GM19099 (cell line): Measurements from ENCODE around the gene SV2C.

Source experiments
- POLR2A ChIP-seq: IDR thresholded peaks from 3 replicates; pipeline ENCODE4 v1.6.1; 2011; ENCODE audit warnings: low read depth; ENCODE audit not compliant: insufficient read length; ENCODE audit errors: extremely low read depth

The SV2C gene

GRCh38 chr5:76351577-76351976, 268.4 kb downstream of the SV2C start:
- no peak for TF ChIP-seq POLR2A

- no peak for TF ChIP-seq POLR2A
These were observed 273.7 kb downstream of the SV2C start for GRCh38 chr5:76356887-76357286.

- TF ChIP-seq POLR2A = no peak
These were observed 280.4 kb downstream of the SV2C start for GRCh38 chr5:76363352-76364225.

GRCh38 chr5:76364226-76364589, 281.0 kb downstream of the SV2C start:
- no peak for TF ChIP-seq POLR2A

GRCh38 chr5:76365561-76365960, 282.4 kb downstream of the SV2C start:
- TF ChIP-seq POLR2A = no peak

- no peak for TF ChIP-seq POLR2A
These were observed 283.4 kb downstream of the SV2C start for GRCh38 chr5:76366596-76366995.

GRCh38 chr5:76367623-76368371, 284.6 kb downstream of the SV2C start:
- TF ChIP-seq POLR2A = no peak

- TF ChIP-seq POLR2A = no peak
These were observed 285.8 kb downstream of the SV2C start for GRCh38 chr5:76368941-76369340.

- TF ChIP-seq POLR2A = no peak
These were observed 288.8 kb downstream of the SV2C start for GRCh38 chr5:76371960-76372322.

GRCh38 chr5:76372323-76373054, 289.3 kb downstream of the SV2C start:
- TF ChIP-seq POLR2A = no peak

- no peak for TF ChIP-seq POLR2A
These were observed 293.1 kb downstream of the SV2C start for GRCh38 chr5:76376148-76376865.

GRCh38 chr5:76376866-76377230, 293.7 kb downstream of the SV2C start:
- TF ChIP-seq POLR2A = no peak

GRCh38 chr5:76378355-76378754, 295.2 kb downstream of the SV2C start:
- TF ChIP-seq POLR2A = no peak

GRCh38 chr5:76379316-76379715, 296.1 kb downstream of the SV2C start:
- no peak for TF ChIP-seq POLR2A

GRCh38 chr5:76379855-76380254, 296.7 kb downstream of the SV2C start:
- no peak for TF ChIP-seq POLR2A
